Ectodermal cell (in vitro differentiated cells): Measurements from ENCODE around the gene RUNX1.

Source experiments
- H3K27ac ChIP-seq: 2 replicates; pipeline ENCODE4 v1.7.0; 2013; ENCODE audit warnings: mild to moderate bottlenecking, low read depth, low read length; ENCODE audit not compliant: insufficient read depth, poor library complexity, severe bottlenecking
- H3K27me3 ChIP-seq: 2 replicates; pipeline ENCODE4 v1.7.0; 2013; ENCODE audit warnings: mild to moderate bottlenecking, low read length; ENCODE audit not compliant: insufficient read depth, control insufficient read depth, poor library complexity, severe bottlenecking
- H3K36me3 ChIP-seq: one replicate; pipeline ENCODE4 v1.7.0; 2013; ENCODE audit warnings: low read length; ENCODE audit not compliant: control insufficient read depth, insufficient read depth
- H3K4me1 ChIP-seq: one replicate; pipeline ENCODE4 v1.7.0; 2013; ENCODE audit warnings: low read length; ENCODE audit not compliant: control insufficient read depth, insufficient read depth
- H3K4me3 ChIP-seq: 2 replicates; pipeline ENCODE4 v1.7.0; 2013; ENCODE audit warnings: low read depth, low read length, control low read depth; ENCODE audit not compliant: insufficient read depth
- H3K9me3 ChIP-seq: 2 replicates; pipeline ENCODE4 v1.7.0; 2013; ENCODE audit warnings: mild to moderate bottlenecking, low read length, moderate library complexity; ENCODE audit not compliant: control insufficient read depth
- WGBS, 2 experiments: methylation state at CpG; one replicate each; pipeline ENCODE4 v1.1.7; 2013; ENCODE audit warnings: missing lambda C conversion rate in 2 of 2; 5-methylcytosine and 5-hydroxymethylcytosine counted together

RUNX1 gene

DNA sequence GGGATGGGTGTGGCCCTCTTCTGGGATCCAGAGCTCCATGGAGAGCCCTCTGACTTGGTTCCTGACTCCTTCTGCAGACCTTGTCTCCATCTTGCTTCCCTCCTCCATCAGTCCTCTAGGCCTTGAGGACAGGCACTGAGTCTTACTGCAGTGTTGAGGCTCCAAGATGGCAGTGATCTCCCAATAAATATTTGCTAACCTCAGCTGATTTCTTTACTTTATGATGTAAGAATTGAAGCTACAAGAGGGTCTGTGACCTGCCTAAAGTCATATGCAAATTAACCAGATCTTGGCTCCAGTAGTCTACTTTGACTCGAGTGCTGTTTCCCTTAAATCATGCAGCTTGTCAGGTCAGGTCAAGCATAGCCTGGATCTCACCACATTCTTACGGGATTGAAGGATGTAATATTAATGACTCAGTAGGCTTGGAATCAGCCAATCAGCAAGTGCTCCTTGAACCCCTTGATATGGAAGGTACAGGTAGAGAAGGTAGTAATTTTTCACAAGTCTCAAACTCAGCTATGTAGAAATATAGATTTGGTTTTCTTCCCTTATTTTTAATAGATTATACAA, 287.3 kb downstream of the RUNX1 start:
- no peaks in the 10 kb centered on the region for H3K9me3 ChIP-seq
- H3K36me3 ChIP-seq: no peaks in the 10 kb centered on the region
- no peaks in the 10 kb centered on the region for H3K27me3 ChIP-seq
- 94 to 97% methylated on average over 2 of the region's 2 CpGs for WGBS, 2 experiments
- no peaks in the 10 kb centered on the region for H3K4me1 ChIP-seq
- no peak overlapping the region for H3K27ac ChIP-seq
- no peak overlapping the region for H3K4me3 ChIP-seq

DNA sequence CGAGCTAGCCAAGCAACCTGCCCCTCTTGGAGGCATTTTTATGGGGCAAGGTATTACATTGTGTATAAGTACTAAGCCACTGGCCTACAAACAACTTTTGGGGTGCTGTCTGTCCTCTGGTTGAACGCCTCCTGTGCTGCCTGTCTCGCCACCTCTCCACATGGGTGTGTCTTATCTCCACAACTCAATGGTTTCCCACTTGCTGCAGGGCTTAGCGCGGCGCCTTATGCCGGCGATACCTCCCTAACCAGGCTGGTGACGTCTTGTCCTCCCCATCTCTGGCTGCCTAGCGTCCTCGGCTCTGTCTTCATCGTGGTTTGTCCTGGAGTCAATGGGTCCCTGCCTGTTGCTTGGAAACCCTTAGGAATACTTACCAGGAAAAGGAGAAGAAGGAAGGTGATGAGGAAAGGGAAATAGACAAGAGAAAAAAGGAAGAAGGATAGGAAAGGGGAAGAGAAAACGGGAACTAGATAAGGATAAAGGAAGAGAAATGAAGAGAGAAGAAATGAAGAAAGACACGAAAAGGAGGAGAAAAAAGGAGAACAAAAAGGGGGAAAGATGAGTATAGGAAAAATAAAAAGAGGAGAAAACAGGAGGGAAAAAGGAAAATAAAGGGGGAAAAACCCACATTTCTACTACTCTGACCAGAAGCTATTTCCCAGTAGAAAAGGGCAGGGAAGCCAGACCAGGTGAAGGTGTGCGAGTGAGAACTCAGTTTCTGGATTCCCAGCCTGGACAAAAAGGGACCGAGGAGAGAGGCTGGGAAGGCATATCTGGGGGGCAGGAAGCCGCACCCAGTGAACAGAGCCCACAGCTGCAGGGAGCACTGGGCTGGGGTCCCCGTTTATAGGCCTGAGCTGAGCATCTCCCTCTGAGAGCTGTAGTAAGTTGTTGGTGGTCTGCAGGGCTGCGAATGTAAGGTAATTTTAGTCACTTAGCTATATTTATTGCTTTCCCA, 294.1 kb downstream of the RUNX1 start:
- H3K27me3 ChIP-seq: no peaks in the 10 kb centered on the region
- H3K27ac ChIP-seq: no peak overlapping the region
- H3K9me3 ChIP-seq: no peaks in the 10 kb centered on the region
- WGBS, 2 experiments: 88% methylated on average over 19 of the region's 19 CpGs
- H3K36me3 ChIP-seq: no peaks in the 10 kb centered on the region
- no peak overlapping the region for H3K4me3 ChIP-seq
- no peaks in the 10 kb centered on the region for H3K4me1 ChIP-seq

DNA sequence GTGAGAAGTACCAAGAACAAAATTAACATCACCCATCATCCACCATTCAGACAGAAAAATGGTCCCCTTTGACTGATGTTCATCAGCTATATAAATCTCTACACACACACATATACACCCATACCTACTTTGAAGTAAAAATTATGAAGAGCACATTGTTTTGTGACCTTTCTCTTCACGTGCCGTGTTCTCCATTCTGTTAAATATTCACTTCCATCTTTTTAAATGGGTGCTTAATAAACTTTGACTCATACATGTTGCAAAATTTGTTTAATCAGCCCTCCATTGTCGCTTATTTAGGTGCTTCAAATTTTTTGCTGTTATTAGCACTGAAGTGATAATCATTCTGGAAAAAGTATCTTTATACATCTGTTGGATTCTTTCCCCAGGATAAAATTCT, 300.2 kb downstream of the RUNX1 start:
- WGBS, 2 experiments: 86 to 91% methylated on average over 3 of the region's 3 CpGs
- H3K9me3 ChIP-seq: no peaks in the 10 kb centered on the region
- H3K4me1 ChIP-seq: no peaks in the 10 kb centered on the region
- H3K27ac ChIP-seq: no peak overlapping the region
- H3K36me3 ChIP-seq: no peaks in the 10 kb centered on the region
- no peaks in the 10 kb centered on the region for H3K27me3 ChIP-seq
- no peak overlapping the region for H3K4me3 ChIP-seq

GRCh38 chr21:34745557-34746255, 303.4 kb downstream of the RUNX1 start:
- Histone ChIP-seq H3K9me3 (no peaks in the 10 kb centered on the region), H3K4me3 (no peak overlapping the region), H3K36me3 (no peaks in the 10 kb centered on the region), H3K4me1 (no peaks in the 10 kb centered on the region), H3K27ac (no peak overlapping the region), H3K27me3 (no peaks in the 10 kb centered on the region)
- WGBS, 2 experiments: 64 to 65% methylated on average over 21 of the region's 21 CpGs

- no peaks in the 10 kb centered on the region for H3K9me3 ChIP-seq
- 70 to 75% methylated on average over 3 of the region's 3 CpGs for WGBS, 2 experiments
Measured at GRCh38 chr21:34744801-34745200, 304.3 kb downstream of the RUNX1 start.

DNA sequence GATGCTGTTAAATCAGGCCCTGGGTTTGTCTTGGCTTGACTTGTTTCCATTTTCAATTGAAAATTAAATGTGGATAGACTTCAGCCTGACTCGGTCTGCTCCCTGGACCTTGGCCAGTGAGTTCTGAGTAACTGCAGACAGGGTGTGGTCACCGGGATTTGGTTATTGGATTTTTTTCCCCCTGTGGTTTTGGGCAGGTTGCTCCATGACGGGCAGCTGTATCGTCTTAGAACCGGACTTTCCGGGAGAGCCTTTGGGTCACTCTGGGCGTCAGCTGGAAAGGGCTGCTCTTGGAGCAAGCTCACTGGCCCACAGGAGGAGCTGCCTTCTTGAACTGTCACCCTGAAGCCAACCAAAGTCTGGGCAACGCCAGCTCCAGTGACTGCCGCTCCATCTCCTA, 305.3 kb downstream of the RUNX1 start:
- no peak overlapping the region for H3K4me3 ChIP-seq
- no peak overlapping the region for H3K27ac ChIP-seq
- H3K36me3 ChIP-seq: no peaks in the 10 kb centered on the region
- WGBS, 2 experiments: 81 to 82% methylated on average over 9 of the region's 9 CpGs
- H3K9me3 ChIP-seq: no peaks in the 10 kb centered on the region
- H3K27me3 ChIP-seq: no peaks in the 10 kb centered on the region
- H3K4me1 ChIP-seq: no peaks in the 10 kb centered on the region

More at GRCh38 chr21:34744801-34745200, 304.3 kb downstream of the RUNX1 start:
- Histone ChIP-seq H3K27me3 (no peaks in the 10 kb centered on the region), H3K4me1 (no peaks in the 10 kb centered on the region), H3K27ac (no peak overlapping the region), H3K4me3 (no peak overlapping the region), H3K36me3 (no peaks in the 10 kb centered on the region)

DNA sequence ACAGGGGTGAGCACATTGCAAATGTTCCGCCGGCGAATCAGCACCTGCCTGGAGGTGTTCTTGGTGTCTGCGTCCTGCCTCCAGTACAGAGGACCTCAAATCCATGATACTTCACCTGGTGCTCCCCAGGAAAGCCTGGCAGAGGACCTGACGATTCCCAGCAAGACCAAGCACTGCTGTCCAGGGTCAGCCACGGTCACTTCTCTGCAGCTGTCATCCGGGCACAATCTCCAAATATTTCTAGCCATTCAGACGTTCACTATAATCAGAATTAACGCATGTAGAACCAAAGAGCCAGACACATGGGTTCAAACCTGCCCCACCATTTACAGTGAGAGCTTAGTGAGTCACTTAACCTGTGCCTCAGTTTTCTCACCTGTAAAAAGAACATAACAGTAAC, 305.8 kb downstream of the RUNX1 start:
- H3K27ac ChIP-seq: no peak overlapping the region
- no peaks in the 10 kb centered on the region for H3K36me3 ChIP-seq
- no peak overlapping the region for H3K4me3 ChIP-seq
- H3K9me3 ChIP-seq: no peaks in the 10 kb centered on the region
- H3K27me3 ChIP-seq: no peaks in the 10 kb centered on the region
- H3K4me1 ChIP-seq: no peaks in the 10 kb centered on the region
- WGBS, 2 experiments: 90 to 93% methylated on average over 9 of the region's 9 CpGs

DNA sequence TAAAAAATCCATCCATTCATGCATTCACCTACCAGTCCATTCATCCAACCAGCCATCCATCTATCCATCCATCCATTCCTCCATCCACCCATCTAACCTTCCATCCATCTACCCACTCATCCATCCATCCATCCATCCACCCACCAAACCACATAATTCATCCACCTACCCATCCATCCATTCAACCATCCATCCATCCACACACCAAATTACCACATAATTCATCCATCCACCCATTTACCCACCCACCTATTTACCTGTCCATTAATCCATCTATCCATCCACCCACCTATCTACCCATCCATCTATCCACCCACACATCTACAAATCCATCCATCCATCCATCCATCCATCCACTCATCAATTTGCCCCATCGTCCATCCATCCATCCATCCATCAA, 308.9 kb downstream of the RUNX1 start:
- WGBS, 2 experiments: 73 to 81% methylated on average over 1 of the region's 1 CpG
- Histone ChIP-seq H3K27me3 (no peaks in the 10 kb centered on the region), H3K27ac (no peak overlapping the region), H3K4me1 (no peaks in the 10 kb centered on the region), H3K9me3 (no peaks in the 10 kb centered on the region), H3K36me3 (no peaks in the 10 kb centered on the region), H3K4me3 (no peak overlapping the region)
